HG02610 (cell line): ENCODE measurements around the gene ITPR2.
"Not testable (repeated sequence)": the region's sequence is repeated elsewhere in the genome, so short reads cannot be mapped to it uniquely, and the experiment has no call there.

ENCODE experiments used
- ATAC-seq: cut with Tn5 transposase; IDR thresholded peaks from one replicate; pipeline ENCODE4 v1.9.1; 2021; ENCODE audit warnings: mild to moderate bottlenecking, moderate library complexity; ENCODE audit not compliant: unreplicated experiment

Gene ITPR2

GRCh38 chr12:26636710-26637328 lies 196.2 kb downstream of the ITPR2 start:
- no peak for ATAC-seq

- no peak for ATAC-seq
These were observed 199.3 kb downstream of the ITPR2 start for GRCh38 chr12:26633591-26634210.

- ATAC-seq = no peak
These were observed 200.2 kb downstream of the ITPR2 start for GRCh38 chr12:26632756-26633155.

- no peak for ATAC-seq
These were observed 201.1 kb downstream of the ITPR2 start for GRCh38 chr12:26631846-26632245.

GRCh38 chr12:26630546-26631027 lies 202.4 kb downstream of the ITPR2 start:
- ATAC-seq = no peak

DNA sequence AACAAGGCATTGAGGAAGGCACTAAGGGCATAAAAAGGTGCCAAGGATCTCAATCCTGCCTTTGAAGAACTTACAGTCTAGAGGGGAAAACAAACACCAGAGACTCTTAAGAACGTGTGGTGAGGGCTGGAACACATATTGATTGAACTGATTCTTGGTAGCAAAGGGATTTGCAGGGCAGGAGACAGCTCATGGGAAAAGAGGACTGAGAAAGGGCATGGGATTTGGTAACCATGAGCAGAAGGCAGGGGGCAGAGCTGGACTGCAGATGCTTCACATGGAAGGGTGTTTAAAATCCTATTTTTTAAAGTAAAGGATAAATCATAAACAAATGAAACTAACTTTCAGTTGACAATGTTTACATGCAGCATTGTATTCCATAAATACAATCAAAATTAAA lies 203.1 kb downstream of the ITPR2 start:
- ATAC-seq = no peak

GRCh38 chr12:26628234-26628633 lies 204.8 kb downstream of the ITPR2 start:
- ATAC-seq = no peak

DNA sequence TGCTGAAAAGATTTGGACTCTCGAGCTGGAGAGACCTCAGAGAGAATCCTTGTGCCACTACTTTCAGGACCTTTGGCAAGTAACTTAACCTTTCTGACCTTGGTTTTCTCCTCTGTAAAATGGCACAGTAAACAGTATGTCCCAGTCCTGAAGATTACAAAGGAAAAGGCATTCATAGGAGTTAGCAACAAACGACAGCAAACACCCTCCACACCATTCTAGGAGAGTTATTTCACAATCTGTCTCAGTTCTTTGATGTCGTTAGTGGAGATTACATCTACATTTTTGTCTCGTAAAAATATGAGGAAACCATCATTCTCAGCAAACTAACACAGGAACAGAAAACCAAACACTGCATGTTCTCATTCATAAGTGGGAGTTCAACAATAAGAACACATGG lies 205.7 kb downstream of the ITPR2 start:
- ATAC-seq = no peak

- no peak for ATAC-seq
These were observed 209.9 kb downstream of the ITPR2 start for GRCh38 chr12:26623136-26623535.

DNA sequence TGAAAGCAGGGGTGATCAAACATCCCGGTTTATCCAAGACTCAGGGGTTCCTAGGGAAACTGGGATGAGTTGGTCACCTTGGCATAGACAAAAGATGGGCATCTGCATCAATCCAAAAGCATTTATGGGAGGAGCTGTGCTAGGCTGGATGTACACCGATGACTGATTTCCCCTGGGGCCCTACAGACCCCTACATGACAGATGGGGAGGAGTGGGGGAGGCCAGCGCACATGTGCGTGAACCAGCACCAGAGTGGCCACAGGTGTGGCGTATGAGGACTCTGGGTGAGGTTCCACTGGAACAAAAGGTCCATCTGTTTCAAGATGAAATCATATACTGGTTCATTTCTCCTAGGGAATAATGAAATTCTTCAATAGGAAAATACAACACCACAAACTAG lies 210.4 kb downstream of the ITPR2 start:
- no peak for ATAC-seq

DNA sequence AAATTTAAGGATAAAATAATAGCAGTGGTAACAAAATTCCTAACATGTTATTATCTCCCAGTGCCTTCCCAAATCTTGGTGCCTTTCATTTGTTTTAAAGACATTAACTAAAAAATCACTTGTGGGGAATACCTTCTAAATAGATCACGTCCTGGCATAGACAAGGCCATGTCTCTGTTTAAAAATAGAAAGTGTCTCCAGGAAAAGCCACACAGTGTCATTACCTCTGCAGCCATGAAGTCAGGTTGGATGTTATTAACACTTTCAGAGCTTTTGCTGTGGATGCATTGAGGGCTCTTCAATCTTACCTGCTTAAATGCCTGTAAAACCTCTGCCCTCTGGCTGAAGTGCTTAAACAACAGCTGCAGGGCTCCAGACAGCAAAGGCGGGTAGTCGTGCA lies 211.1 kb downstream of the ITPR2 start:
- ATAC-seq = no peak

DNA sequence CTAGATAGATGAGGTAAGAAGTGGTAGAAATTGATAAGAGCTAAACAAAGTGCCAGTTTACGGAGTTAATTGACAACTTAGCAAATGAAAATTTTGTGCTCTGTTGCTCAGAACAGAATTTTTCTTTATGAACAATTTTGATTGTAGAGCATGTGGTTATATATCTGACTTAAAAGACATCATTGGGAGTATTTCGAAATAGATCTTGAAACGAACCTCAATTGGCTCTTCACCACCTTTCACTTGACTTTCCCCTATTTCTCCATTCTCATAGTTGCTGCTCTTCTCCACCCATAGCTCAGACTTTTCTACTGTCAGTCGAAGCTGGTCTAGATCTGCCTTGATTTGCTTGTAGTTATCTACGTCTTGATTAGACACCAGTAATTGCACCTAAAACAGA lies 212.1 kb downstream of the ITPR2 start:
- no peak for ATAC-seq

- ATAC-seq = no peak
These were observed 215.5 kb downstream of the ITPR2 start for GRCh38 chr12:26617513-26617912.

DNA sequence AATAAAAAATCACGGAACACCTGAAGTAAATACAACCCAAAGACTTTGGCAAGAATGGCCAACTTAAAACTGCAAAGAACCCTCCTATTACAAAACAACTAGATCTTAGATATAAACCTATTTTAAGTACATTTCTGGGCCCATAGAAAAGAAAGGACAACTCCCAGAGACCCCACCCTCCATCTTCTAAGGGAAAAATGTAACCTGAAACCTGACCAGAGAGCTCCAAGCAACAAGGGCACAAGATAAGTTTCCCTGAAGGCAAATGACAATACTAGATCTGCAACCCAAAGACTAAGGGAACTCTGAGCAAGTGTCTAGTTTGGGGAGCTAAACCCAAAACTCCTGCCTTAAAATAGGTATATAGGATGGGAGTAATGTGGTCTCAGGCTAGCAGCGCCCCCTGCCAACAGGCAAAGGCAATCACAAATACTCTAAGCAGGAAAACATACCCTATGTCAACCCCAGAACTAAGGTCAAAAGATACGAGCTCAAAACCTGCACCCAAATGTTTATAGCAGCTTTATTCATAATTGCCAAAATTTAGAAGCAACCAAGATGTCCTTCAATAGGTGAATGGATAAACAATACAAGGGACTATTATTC lies 218.9 kb downstream of the ITPR2 start:
- no peak for ATAC-seq

DNA sequence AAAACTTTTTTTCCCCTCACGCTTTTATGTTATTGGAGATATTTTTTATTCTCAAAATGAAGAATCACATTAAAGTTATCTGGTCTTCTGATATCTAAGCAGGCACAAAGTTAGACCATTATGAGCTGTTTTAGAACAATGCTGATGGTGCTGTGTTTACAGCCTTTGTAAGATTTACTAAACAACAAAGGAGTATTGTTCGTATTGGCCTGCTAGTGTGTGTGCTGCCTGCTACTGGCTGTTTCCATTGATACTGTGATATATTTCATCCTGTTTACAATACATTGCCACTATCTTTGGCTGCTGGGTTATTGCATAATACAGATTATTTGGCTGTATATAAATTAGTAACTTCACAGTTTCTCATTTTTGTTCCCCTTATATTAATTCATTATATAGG lies 220.8 kb downstream of the ITPR2 start:
- no peak for ATAC-seq

DNA sequence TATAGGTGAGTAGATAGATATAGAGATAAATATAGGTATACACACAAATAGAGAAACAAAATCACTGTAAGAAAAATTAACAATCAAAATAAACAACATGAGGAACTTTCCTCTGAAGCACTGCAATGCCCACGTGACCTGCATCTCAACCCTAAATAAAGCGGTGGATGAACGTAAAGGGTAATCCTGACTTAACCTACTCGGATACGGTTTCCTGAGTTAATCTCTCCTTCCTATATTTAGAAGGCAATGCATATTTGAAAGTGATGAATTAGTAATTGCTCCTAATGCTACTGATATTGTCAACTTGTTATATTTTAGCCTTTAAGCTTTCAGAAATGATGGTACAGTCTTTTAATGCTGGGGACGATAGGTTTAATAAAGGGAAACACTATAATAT lies 221.4 kb downstream of the ITPR2 start:
- ATAC-seq = no peak

GRCh38 chr12:26610774-26611173 lies 222.2 kb downstream of the ITPR2 start:
- no peak for ATAC-seq

- ATAC-seq = no peak
These were observed 223.0 kb downstream of the ITPR2 start for GRCh38 chr12:26609986-26610385.

DNA sequence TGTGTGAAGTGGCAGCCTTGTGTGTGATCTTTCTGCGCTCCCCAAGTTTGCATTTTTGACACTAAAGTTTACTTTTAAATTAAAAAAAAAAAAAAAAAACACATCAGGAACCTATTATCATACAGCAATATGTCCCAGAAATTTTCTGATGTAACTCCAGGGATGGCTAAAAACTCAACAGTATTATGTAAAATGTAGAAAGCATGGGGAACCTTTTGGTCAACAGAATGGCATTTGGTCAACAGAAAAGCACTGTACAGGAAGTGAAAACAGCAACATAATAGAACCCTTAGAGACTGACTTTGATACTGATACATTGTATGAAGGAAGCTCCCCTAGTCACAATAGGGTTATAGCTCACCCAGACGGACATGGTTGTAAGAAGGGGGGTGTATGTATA lies 224.3 kb downstream of the ITPR2 start:
- no peak for ATAC-seq

- ATAC-seq = no peak
These were observed 224.7 kb downstream of the ITPR2 start for GRCh38 chr12:26608273-26608672.

- ATAC-seq = no peak
These were observed 226.1 kb downstream of the ITPR2 start for GRCh38 chr12:26606911-26607310.

- ATAC-seq = not testable (repeated sequence)
These were observed 228.2 kb downstream of the ITPR2 start for GRCh38 chr12:26604813-26605212.
